Measurements from ENCODE around the gene PTGDS. TPM values are rescaled to one million over a fixed set of nuclear protein-coding genes. Genes with fewer than 3 reads are reported as not detected.

The PTGDS gene
- polyA plus RNA-seq, 12 donors = 5.3 to 30.3 (median 13.6) TPM; not detected in 2

GRCh38 chr9:137007108-137007815, 30.0 kb downstream of the PTGDS start:
- no peak for DNase-seq

GRCh38 chr9:137007816-137008270, 30.5 kb downstream of the PTGDS start:
- DNase-seq = no peak

GRCh38 chr9:137008312-137008711, 31.0 kb downstream of the PTGDS start:
- DNase-seq = no peak

GRCh38 chr9:137009217-137009616, 31.9 kb downstream of the PTGDS start:
- no peak for DNase-seq

GRCh38 chr9:137009938-137010732, 32.8 kb downstream of the PTGDS start:
- no peak for DNase-seq

- no peak for DNase-seq
Observed at GRCh38 chr9:137011156-137011555, 33.9 kb downstream of the PTGDS start.

GRCh38 chr9:137011907-137012675, 34.8 kb downstream of the PTGDS start:
- no peak for DNase-seq

GRCh38 chr9:137012694-137013570, 35.6 kb downstream of the PTGDS start:
- DNase-seq = no peak

GRCh38 chr9:137013571-137013940, 36.3 kb downstream of the PTGDS start:
- DNase-seq = no peak

- DNase-seq = no peak
Observed at GRCh38 chr9:137014166-137014565, 36.9 kb downstream of the PTGDS start.

- DNase-seq = no peak
Observed at GRCh38 chr9:137014776-137015539, 37.7 kb downstream of the PTGDS start.

GRCh38 chr9:137015540-137015930, 38.2 kb downstream of the PTGDS start:
- DNase-seq = no peak

GRCh38 chr9:137015976-137016375, 38.7 kb downstream of the PTGDS start:
- DNase-seq = no peak

GRCh38 chr9:137016436-137016835, 39.1 kb downstream of the PTGDS start:
- no peak for DNase-seq

GRCh38 chr9:137017071-137017470, 39.8 kb downstream of the PTGDS start:
- no peak for DNase-seq

- no peak for DNase-seq
Observed at GRCh38 chr9:137017791-137018497, 40.6 kb downstream of the PTGDS start.

- no peak for DNase-seq
Observed at GRCh38 chr9:137018761-137019559, 41.7 kb downstream of the PTGDS start.

- DNase-seq = no peak
Observed at GRCh38 chr9:137019891-137020683, 42.8 kb downstream of the PTGDS start.

Data from muscle of arm (tissue), 12 donors.